ENCODE measurements around the gene CD14. TPM values are rescaled to one million over a fixed set of nuclear protein-coding genes. Genes with fewer than 3 reads are reported as not detected.

CD14 gene
- total RNA-seq, 1 experiment from 2014 or later = 0.13 TPM

DNA sequence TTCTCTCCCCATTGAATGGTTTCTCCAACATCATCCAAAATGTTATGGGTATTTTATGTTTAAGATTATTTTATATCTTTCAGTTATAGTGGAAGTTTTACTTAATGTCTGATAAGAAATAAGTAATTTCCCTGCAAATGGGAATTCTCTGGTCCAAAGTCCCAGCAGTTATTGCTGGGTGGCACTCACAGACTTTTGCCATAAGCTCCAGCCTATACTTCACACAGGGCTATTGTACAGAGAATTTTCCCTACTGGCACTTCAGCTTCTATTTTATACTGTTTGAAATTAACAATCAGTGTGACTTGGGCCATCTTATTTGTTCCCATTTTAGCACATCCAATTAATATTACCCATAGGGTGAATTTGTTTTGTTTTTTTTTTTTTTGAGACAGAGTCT lies 32.9 kb downstream of the CD14 start:
- H3K4me3 Mint-ChIP-seq = no peak overlapping the region
- Histone ChIP-seq H2AFZ (ENCODE audit: low read length) (no peak overlapping the region), H3K27me3 (ENCODE audit: insufficient read depth, low read length) (no peaks in the 10 kb centered on the region), H3K23me2 (ENCODE audit: insufficient read length, low read depth, low read length, poor library complexity, severe bottlenecking) (no peaks in the 10 kb centered on the region), H3K9me3 (ENCODE audit: control insufficient read depth, low read depth, low read length) (no peaks in the 10 kb centered on the region), H3K4me1 (ENCODE audit: insufficient read depth, low read length) (no peaks in the 10 kb centered on the region), H4K20me1 (ENCODE audit: control insufficient read depth, insufficient read depth, insufficient read length) (no peaks in the 10 kb centered on the region), H3K79me1 (ENCODE audit: insufficient read depth, low read depth, low read length, poor library complexity, severe bottlenecking) (no peaks in the 10 kb centered on the region), H2BK12ac (ENCODE audit: insufficient read length, low read depth, low read length) (no peak overlapping the region), H3K14ac (ENCODE audit: insufficient read depth, low read length) (no peak overlapping the region), H3K4ac (ENCODE audit: low read depth, low read length) (no peak overlapping the region), H2BK20ac (ENCODE audit: low read depth, low read length, poor library complexity, severe bottlenecking) (no peak overlapping the region), H3K23ac (ENCODE audit: insufficient read length, low read depth, low read length) (no peak overlapping the region), H2BK5ac (ENCODE audit: insufficient read length, low read length) (no peak overlapping the region), H2BK120ac (ENCODE audit: low read depth, low read length, poor library complexity, severe bottlenecking) (no peak overlapping the region), H4K5ac (ENCODE audit: insufficient read length, low read depth, low read length) (no peak overlapping the region), H4K91ac (ENCODE audit: insufficient read length, low read depth, low read length) (no peak overlapping the region), H2BK15ac (ENCODE audit: low read depth, low read length) (no peak overlapping the region), H3K27ac (ENCODE audit: insufficient read length, low read depth, low read length) (no peak overlapping the region), H4K8ac (replicated peaks; ENCODE audit: insufficient read length, low read depth, low read length) (no peak overlapping the region), H3K18ac (ENCODE audit: insufficient read length, low read depth, low read length) (no peak overlapping the region), H3K79me2 (ENCODE audit: insufficient read depth, low read length) (no peaks in the 10 kb centered on the region), H3T11ph (ENCODE audit: low read length) (no peak overlapping the region), H3K9ac (ENCODE audit: extremely low read depth, insufficient read length, low read length) (no peak overlapping the region), H3K4me2 (ENCODE audit: insufficient read depth, insufficient read length, low read length) (no peak overlapping the region), H3K56ac (ENCODE audit: insufficient read length, low read depth, low read length) (no peak overlapping the region), H2AK5ac (ENCODE audit: insufficient read length, low read length) (no peak overlapping the region)
- peaks cover 4 to 8% of the 10 kb centered on the region in 2 experiments; a peak in 2 of 5 replicates for H3K9me3 Mint-ChIP-seq
- H3K27me3 Mint-ChIP-seq (ENCODE audit: low read depth) = peaks cover 9% of the 10 kb centered on the region
- no peaks in the 10 kb centered on the region for H3K4me1 Mint-ChIP-seq
- DNase-seq = no peak
- H3K36me3 Mint-ChIP-seq (ENCODE audit: insufficient read depth in 1 of 3, low read depth in 3 of 3) = no peaks in the 10 kb centered on the region
- H3K27ac Mint-ChIP-seq = no peak overlapping the region
- TF ChIP-seq, protein P1, sequence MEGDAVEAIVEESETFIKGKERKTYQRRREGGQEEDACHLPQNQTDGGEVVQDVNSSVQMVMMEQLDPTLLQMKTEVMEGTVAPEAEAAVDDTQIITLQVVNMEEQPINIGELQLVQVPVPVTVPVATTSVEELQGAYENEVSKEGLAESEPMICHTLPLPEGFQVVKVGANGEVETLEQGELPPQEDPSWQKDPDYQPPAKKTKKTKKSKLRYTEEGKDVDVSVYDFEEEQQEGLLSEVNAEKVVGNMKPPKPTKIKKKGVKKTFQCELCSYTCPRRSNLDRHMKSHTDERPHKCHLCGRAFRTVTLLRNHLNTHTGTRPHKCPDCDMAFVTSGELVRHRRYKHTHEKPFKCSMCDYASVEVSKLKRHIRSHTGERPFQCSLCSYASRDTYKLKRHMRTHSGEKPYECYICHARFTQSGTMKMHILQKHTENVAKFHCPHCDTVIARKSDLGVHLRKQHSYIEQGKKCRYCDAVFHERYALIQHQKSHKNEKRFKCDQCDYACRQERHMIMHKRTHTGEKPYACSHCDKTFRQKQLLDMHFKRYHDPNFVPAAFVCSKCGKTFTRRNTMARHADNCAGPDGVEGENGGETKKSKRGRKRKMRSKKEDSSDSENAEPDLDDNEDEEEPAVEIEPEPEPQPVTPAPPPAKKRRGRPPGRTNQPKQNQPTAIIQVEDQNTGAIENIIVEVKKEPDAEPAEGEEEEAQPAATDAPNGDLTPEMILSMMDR (conservative IDR thresholded peaks at IDR 0.05) = no peak

All from H9 (cell line).